NCI-H82 (cell line): Measurements from ENCODE around the gene USP48.
A peak's percentile ranks its signal among the peaks of the same experiment; 100 is the strongest.
"Not testable (repeated sequence)": the region's sequence is repeated elsewhere in the genome, so short reads cannot be mapped to it uniquely, and the experiment has no call there.

Experiments used
- DNase-seq: peaks from one replicate; lab custom pipeline; 2025; lab: John Stamatoyannopoulos, UW

Gene USP48

GRCh38 chr1:21815724-21816321 lies 32.9 kb upstream of the USP48 start:
- DNase-seq: no peak

- no peak for DNase-seq
Observed at GRCh38 chr1:21814981-21815582, 32.1 kb upstream of the USP48 start.

- peak; percentile 37 for DNase-seq
Observed at GRCh38 chr1:21814241-21814918, 31.4 kb upstream of the USP48 start.

GRCh38 chr1:21813542-21813941 lies 30.6 kb upstream of the USP48 start:
- no peak for DNase-seq

- DNase-seq: no peak
Observed at GRCh38 chr1:21811875-21812305, 28.9 kb upstream of the USP48 start, which contains the start of gene LDLRAD2. TSS of gene LDLRAD2 (plus strand) at chr1:21812265. CDS start at chr1:21812452, 187 bp downstream.

GRCh38 chr1:21804536-21804935 lies 21.6 kb upstream of the USP48 start:
- no peak for DNase-seq

GRCh38 chr1:21801100-21801499 lies 18.2 kb upstream of the USP48 start:
- DNase-seq: no peak

- no peak for DNase-seq
Observed at GRCh38 chr1:21799730-21800129, 16.8 kb upstream of the USP48 start.

GRCh38 chr1:21795075-21795474 lies 12.1 kb upstream of the USP48 start:
- no peak for DNase-seq

GRCh38 chr1:21794656-21795055 lies 11.7 kb upstream of the USP48 start:
- DNase-seq: no peak

GRCh38 chr1:21793104-21793503 lies 10.2 kb upstream of the USP48 start:
- no peak for DNase-seq

GRCh38 chr1:21786640-21787039 lies 3.7 kb upstream of the USP48 start:
- DNase-seq: no peak

- not testable (repeated sequence) for DNase-seq
Observed at GRCh38 chr1:21785764-21786163, 2.8 kb upstream of the USP48 start.

- DNase-seq: no peak
Observed at GRCh38 chr1:21783679-21784603, 992 bp upstream of the USP48 start.

GRCh38 chr1:21782349-21782867 lies 541 bp downstream of the USP48 start:
- DNase-seq: peak; percentile 68

GRCh38 chr1:21781815-21782348 lies 1.1 kb downstream of the USP48 start:
- DNase-seq: peak; percentile 37

GRCh38 chr1:21779613-21780521 lies 3.1 kb downstream of the USP48 start:
- DNase-seq: no peak

GRCh38 chr1:21778405-21778727 lies 4.6 kb downstream of the USP48 start:
- no peak for DNase-seq

GRCh38 chr1:21776925-21777324 lies 6.0 kb downstream of the USP48 start:
- not testable (repeated sequence) for DNase-seq

- DNase-seq: no peak
Observed at GRCh38 chr1:21775985-21776562, 6.9 kb downstream of the USP48 start.
